Measurements from ENCODE around the gene CERS2. TPM values are rescaled to one million over a fixed set of nuclear protein-coding genes. Genes with fewer than 3 reads are reported as not detected.

Gene CERS2
- total and polyA plus RNA-seq, 2 of the 13 experiments (the other 11 are each of a cell fraction or from before 2014, with no cell fraction given) = 269 to 298 TPM

GRCh38 chr1:151008244-151009205, 33.9 kb upstream of the CERS2 start, which contains the start of gene PRUNE1 (continued):
- no peak for TF ChIP-seq ZFP62 (CRISPR knock-in tag; IDR thresholded peaks at IDR 0.05)
- TF ChIP-seq ZNF580 (CRISPR knock-in tag; IDR thresholded peaks at IDR 0.05; ENCODE audit: borderline replicate concordance, low read depth) = 0 out of 2 replicates have a peak, but pooled peaks have one; percentile 12
- TF ChIP-seq NR2F1 (CRISPR knock-in tag; IDR thresholded peaks at IDR 0.05) = peak in 1 of 2 experiments; percentile 56; a peak in 2 of 4 replicates
- no peak for TF ChIP-seq DMTF1 (CRISPR knock-in tag; IDR thresholded peaks at IDR 0.05)
- 0 out of 2 replicates have a peak, but pooled peaks have one; percentile 46 for TF ChIP-seq ZMAT3 (CRISPR knock-in tag; conservative IDR thresholded peaks at IDR 0.05)
- TF ChIP-seq REPIN1 (CRISPR knock-in tag; IDR thresholded peaks at IDR 0.05; ENCODE audit: borderline replicate concordance, low read depth) = peak; percentile 78
- peak; percentile 48 for TF ChIP-seq PATZ1 (CRISPR knock-in tag; IDR thresholded peaks at IDR 0.05)
- no peak; the same call in 1 of the 2 replicates for TF ChIP-seq ZNF362 (CRISPR knock-in tag; IDR thresholded peaks at IDR 0.05; ENCODE audit: borderline replicate concordance)
- peak; percentile 53; the same call in 1 of the 2 replicates for TF ChIP-seq ZNF782 (CRISPR knock-in tag; IDR thresholded peaks at IDR 0.05; ENCODE audit: borderline replicate concordance)
- TF ChIP-seq GATAD1 (CRISPR knock-in tag; IDR thresholded peaks at IDR 0.05) = peak; percentile 30; the same call in 1 of the 2 replicates
- peak; percentile 69; the same call in 1 of the 2 replicates for TF ChIP-seq ZNF777 (CRISPR knock-in tag; IDR thresholded peaks at IDR 0.05)
- TF ChIP-seq NCOA5 (CRISPR knock-in tag; IDR thresholded peaks at IDR 0.05) = no peak
- TF ChIP-seq ZBTB2 (CRISPR knock-in tag; IDR thresholded peaks at IDR 0.05; ENCODE audit: low read depth) = no peak
- peak; percentile 95 for TF ChIP-seq RFXAP (CRISPR knock-in tag; IDR thresholded peaks at IDR 0.05; ENCODE audit: borderline replicate concordance)
- no peak for TF ChIP-seq NONO (IDR thresholded peaks at IDR 0.05)
- peak; percentile 82 for TF ChIP-seq NONO (CRISPR knock-in tag; conservative IDR thresholded peaks at IDR 0.05)
- peak; percentile 74 for TF ChIP-seq GABPA (IDR thresholded peaks at IDR 0.05; ENCODE audit: low read depth, low read length)
- TF ChIP-seq GABPA (CRISPR knock-in tag; IDR thresholded peaks at IDR 0.05; ENCODE audit: low read depth) = peak; percentile 87
- peak; percentile 89; the same call in 1 of the 2 replicates for TF ChIP-seq FOXP1 (IDR thresholded peaks at IDR 0.05)
- peak; percentile 72 for TF ChIP-seq FOXP1 (CRISPR knock-in tag; IDR thresholded peaks at IDR 0.05)
